HG02938 (cell line): ENCODE data around the gene SCYGR2.
"Not testable (repeated sequence)": the region's sequence is repeated elsewhere in the genome, so short reads cannot be mapped to it uniquely, and the experiment has no call there.

Experiments
- ATAC-seq: cut with Tn5 transposase; IDR thresholded peaks from one replicate; pipeline ENCODE4 v1.9.1; 2021; ENCODE audit warnings: mild to moderate bottlenecking, moderate library complexity; ENCODE audit not compliant: unreplicated experiment

The SCYGR2 gene, protein sequence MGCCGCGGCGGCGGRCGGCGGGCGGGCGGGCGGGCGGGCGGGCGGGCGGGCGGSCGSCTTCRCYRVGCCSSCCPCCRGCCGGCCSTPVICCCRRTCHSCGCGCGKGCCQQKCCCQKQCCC

DNA sequence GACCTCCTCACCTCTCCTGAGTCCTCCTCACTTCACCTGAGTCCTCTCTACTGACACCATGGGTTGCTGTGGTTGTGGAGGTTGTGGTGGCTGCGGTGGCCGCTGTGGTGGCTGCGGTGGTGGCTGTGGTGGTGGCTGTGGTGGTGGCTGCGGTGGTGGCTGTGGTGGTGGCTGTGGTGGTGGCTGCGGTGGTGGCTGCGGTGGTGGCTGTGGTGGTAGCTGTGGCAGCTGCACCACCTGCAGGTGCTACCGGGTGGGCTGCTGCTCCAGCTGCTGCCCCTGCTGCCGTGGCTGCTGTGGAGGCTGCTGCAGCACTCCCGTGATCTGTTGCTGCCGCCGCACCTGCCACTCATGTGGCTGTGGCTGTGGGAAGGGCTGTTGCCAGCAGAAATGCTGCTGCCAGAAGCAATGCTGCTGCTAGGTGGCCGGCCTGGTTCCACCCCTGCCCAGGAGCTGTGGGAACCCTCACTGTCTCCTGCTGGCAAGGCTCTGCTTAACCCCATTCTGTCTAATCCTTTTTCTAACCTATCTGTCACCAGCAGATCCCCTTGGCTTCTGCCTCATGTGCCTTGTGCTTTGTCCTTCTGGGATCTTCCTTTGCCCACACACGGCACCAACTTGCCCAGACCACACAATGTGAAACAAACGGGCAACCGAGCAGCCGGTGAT, at the start of gene SCYGR2:
SCYGR2 (plus strand) TSS at position 59 of the 669 bp plus-strand sequence; CDS start at position 59, 0 bp downstream.
- not testable (repeated sequence) for ATAC-seq

DNA sequence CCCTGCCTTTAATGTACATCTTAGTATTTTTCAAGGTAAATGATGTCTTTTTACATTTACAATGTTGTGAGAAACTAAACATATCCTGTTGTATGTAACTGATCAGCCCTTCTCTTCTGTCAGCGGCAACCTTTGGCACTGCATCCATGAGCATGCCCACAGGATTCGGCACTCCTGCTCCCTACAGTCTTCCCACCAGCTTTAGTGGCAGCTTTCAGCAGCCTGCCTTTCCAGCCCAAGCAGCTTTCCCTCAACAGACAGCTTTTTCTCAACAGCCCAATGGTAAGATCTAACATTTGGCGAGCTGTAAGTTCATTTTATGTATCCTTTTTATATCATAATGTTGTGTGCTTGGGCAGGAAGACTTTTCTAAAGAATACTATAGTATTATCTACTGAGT, 46.9 kb upstream of the SCYGR2 start:
- ATAC-seq: no peak

DNA sequence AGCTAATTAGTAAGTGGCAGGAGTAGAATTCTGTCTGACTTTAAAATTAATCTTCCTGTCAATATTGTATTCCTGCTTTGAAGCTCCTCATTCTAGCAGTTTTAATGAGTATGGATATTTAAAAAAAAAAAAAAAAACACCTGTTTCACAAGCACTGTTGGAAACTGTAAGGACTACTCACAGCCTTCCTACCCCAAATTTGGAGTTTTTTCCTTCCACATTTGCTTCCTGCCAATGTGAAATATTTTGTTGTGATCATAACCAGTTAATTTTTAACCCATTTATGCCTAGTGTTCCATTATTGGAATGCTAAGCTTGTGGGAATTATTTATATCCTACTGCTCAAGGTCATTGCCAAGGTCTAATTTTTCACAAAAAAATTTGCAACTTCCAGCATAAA, 36.1 kb upstream of the SCYGR2 start:
- ATAC-seq: no peak

- ATAC-seq: no peak
Observed at GRCh38 chr2:227565080-227565479, 33.6 kb upstream of the SCYGR2 start.

GRCh38 chr2:227566012-227566411, 32.7 kb upstream of the SCYGR2 start:
- no peak for ATAC-seq

GRCh38 chr2:227568852-227569169, 29.9 kb upstream of the SCYGR2 start:
- ATAC-seq: no peak

DNA sequence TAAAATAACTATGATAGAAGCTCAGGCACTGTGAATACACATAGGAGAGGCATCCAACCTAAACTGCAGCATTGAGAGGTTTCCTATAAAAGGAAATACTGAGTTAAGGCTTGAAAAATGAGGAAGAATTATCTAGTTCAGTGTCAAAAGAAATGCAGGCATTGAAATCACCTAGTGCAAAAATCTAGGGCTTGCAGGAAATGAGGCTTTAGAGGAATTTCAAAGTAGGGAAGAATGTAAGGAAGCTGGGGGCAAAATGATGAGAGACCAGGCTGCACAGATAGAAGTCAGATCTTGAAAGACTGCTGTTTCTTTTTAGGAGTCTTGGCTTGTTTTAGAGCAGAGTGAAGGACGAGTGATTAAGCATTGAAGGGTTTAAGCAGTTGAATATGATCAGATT, 28.1 kb upstream of the SCYGR2 start:
- ATAC-seq: no peak

DNA sequence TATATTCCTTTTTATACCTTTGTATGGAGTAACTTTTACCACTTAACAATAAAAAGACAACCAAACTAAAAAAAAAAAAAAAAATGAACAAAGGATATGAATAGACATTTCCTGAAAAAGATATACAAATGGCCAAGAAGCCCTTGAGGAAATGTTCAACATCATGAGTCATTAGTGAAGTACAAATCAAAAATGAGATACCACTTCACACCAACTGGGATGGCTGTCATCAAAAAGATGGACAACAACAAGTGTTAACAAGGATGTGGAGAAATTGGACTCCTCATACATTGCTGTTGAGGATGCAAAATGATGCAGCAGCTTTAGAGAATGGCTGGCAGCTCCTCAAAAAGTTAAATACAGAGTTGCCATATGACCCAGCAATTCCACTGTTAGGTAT, 22.6 kb upstream of the SCYGR2 start:
- no peak for ATAC-seq

- ATAC-seq: no peak
Observed at GRCh38 chr2:227576812-227577211, 21.9 kb upstream of the SCYGR2 start.

GRCh38 chr2:227577555-227577954, 21.1 kb upstream of the SCYGR2 start:
- no peak for ATAC-seq

DNA sequence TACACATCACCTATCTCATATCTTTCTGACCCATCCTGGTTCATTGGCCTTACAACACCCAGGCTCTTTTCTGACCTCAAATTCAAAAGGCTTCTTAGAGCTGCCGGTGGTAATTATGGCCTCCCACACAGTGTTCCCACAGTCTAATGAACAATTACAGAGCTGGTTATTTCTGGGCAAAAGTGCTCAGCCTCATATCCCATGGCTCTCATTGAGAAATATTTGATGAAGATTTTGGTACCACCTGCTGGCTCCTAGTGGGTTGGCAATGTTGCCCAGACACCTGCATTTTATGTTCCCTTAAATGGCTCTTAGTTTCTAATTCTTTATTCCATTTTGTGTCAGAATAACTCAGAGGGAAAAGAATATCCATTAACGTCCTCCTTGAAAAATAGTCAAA, 20.1 kb upstream of the SCYGR2 start:
- ATAC-seq: no peak

GRCh38 chr2:227579791-227580190, 18.9 kb upstream of the SCYGR2 start:
- no peak for ATAC-seq

DNA sequence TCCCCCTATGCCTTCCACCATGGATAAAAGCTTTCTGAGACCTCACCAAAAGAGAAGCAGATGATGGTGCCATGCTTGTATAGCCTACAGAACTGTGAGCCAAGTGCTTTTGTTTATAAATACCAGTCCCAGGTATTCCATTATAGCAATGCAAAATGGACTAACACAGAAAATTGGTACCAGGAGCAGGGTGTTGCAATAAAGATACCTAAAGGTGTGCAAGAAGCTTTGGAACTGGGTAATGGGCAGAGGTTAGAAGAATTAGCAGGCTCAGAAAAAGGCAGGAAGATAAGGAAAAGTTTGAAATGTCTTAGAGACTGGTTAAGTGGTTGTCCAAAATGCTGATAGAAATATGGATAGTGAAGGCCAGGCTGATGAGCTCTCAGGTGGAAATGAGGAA, 16.3 kb upstream of the SCYGR2 start:
- no peak for ATAC-seq

DNA sequence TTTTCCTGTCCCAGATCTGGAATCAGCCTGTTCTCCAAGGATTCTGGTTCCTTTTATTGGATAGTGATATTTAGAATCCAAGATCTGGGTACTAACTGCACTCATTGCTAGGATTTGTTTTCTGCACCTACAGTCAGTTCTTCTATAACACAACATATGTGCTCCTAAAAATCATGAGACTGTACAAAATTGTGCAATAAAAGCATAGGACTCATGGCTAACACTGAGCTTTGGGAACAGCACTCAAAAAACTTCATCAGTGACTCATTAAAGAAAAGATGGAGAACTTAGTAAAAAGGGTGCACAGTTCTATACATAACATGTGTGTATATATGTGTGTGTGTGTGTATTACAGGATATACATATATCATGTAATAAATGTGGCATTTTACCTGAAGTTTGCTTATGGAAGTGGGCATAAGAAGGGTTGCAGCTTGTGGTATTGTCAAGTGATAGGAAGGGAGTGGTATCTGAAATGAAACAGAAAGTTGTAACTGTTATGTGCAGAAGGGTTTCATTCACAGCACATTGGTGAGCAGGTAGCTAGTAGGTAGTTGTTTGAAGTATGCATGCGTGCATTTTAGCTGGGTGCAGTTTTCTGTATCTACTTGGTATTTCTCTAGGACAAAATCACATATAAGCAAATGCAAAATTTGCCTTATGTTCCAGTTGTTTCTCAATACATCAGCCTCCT, 5.9 kb upstream of the SCYGR2 start:
- ATAC-seq: no peak

GRCh38 chr2:227595797-227596196, 2.9 kb upstream of the SCYGR2 start:
- ATAC-seq: no peak

DNA sequence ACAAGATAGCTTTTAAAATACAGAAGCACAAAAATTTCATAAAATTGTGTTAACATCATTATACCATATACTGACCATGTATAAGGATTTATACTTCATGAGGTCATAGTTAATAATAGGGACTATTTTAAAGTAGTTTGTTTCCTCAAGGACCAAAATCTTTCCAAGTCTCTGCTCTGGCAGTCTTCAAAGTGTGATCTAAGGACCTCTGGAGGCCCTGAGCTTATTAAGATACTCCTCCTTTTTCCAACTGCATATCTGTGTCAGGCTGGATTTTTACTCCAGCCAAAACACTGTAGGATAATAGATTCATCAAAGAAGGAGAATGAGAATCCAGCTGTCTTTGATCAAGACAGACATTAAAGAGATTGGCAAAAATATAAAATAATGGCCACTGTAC, 1.7 kb upstream of the SCYGR2 start:
- no peak for ATAC-seq

- no peak for ATAC-seq
Observed at GRCh38 chr2:227597998-227598397, 695 bp upstream of the SCYGR2 start.

DNA sequence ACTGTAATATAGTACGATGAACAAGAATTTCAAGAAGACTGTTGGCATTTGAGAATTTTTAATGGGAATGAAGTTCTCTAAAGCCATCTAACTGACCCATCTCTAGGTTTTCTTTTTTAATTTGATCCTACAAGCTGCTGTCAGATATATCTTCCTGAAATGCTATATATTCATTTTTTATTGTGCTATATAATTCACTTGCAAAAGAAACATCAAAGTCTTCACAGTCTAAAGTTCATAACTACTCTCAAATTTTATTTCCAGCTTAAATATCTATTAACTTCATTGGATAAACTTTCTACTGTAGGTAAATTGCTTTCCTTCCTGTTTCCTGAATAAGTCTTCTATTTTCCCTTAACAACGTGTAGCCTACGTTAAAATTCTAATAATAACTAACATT, 3.7 kb downstream of the SCYGR2 start:
- ATAC-seq: no peak

- ATAC-seq: no peak
Observed at GRCh38 chr2:227606476-227606875, 7.8 kb downstream of the SCYGR2 start.

DNA sequence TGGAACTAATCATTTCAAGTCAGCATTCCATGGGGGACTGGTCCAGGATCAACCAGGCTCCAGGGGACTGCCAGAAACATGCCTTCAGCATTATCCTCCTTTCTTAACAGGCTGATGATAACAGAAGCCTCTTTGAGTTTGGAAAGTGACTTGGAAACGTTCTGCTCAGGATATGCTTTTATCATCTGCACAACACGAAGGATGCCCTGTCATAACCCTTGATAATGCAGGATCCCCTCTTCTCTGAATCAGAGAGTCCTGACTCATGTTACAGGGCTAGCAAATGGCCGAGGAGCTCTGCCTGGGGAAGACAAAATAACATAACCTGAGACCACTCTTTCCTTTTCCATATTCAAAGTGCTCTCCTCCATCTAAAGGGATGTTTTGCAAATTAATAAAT, 9.2 kb downstream of the SCYGR2 start:
- no peak for ATAC-seq

- peak; percentile 41 for ATAC-seq
Observed at GRCh38 chr2:227608561-227609338, 10.1 kb downstream of the SCYGR2 start.

DNA sequence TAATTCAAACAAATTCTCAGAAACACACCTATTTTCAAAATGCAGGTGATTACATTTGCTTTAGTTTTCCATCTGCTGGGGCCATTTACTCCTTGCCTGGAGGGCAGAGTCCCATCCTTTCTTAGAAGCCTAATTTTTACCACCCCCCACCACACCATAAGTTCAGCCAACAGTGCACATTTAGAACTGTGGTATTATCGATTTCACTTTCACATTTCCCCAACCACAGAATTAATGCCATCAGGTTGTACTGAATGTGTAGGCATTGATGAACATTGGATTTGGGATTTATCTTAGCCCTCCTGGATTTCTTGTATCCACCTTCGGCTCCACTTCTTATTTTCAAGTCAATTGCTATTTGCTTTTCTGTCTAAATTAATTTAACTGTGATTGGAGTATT, 11.4 kb downstream of the SCYGR2 start:
- ATAC-seq: no peak
